Measurements from ENCODE around the gene C17orf67.

GRCh38 chr17:56824503-56824902, 9.2 kb downstream of the C17orf67 start:
- TF ChIP-seq, protein P1, sequence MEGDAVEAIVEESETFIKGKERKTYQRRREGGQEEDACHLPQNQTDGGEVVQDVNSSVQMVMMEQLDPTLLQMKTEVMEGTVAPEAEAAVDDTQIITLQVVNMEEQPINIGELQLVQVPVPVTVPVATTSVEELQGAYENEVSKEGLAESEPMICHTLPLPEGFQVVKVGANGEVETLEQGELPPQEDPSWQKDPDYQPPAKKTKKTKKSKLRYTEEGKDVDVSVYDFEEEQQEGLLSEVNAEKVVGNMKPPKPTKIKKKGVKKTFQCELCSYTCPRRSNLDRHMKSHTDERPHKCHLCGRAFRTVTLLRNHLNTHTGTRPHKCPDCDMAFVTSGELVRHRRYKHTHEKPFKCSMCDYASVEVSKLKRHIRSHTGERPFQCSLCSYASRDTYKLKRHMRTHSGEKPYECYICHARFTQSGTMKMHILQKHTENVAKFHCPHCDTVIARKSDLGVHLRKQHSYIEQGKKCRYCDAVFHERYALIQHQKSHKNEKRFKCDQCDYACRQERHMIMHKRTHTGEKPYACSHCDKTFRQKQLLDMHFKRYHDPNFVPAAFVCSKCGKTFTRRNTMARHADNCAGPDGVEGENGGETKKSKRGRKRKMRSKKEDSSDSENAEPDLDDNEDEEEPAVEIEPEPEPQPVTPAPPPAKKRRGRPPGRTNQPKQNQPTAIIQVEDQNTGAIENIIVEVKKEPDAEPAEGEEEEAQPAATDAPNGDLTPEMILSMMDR (IDR thresholded peaks at IDR 0.05; ENCODE audit: insufficient read depth, low read length, poor library complexity, severe bottlenecking): no peak
- TF ChIP-seq EZH2phosphoT487 (conservative IDR thresholded peaks at IDR 0.05; ENCODE audit: low read length): no peak
